H9 (cell line): ENCODE data around the gene DHRS2. TPM values are rescaled to one million over a fixed set of nuclear protein-coding genes. Genes with fewer than 3 reads are reported as not detected.

Experiments
- DNase-seq: peaks from one replicate; pipeline ENCODE4 v3.0.0-alpha.2; 2017
- H2AFZ ChIP-seq: one replicate; pipeline ENCODE4 v1.6.1; 2013; ENCODE audit warnings: mild to moderate bottlenecking, low read length, control low read depth, moderate library complexity
- H2AK5ac ChIP-seq: 2 replicates; pipeline ENCODE4 v1.6.1; 2013; ENCODE audit warnings: low read length, control low read depth, mixed read lengths; ENCODE audit not compliant: insufficient read length
- H2BK120ac ChIP-seq: one replicate; pipeline ENCODE4 v1.6.1; 2013; ENCODE audit warnings: low read depth, mild to moderate bottlenecking, low read length, control low read depth, inconsistent platforms; ENCODE audit not compliant: poor library complexity, severe bottlenecking
- H2BK12ac ChIP-seq: 2 replicates; pipeline ENCODE4 v1.6.1; 2013; ENCODE audit warnings: low read length, control low read depth, mixed read lengths, low read depth; ENCODE audit not compliant: insufficient read length
- H2BK15ac ChIP-seq: 2 replicates; pipeline ENCODE4 v1.6.1; 2013; ENCODE audit warnings: low read depth, low read length, control low read depth
- H2BK20ac ChIP-seq: one replicate; pipeline ENCODE4 v1.6.1; 2013; ENCODE audit warnings: low read depth, mild to moderate bottlenecking, low read length, control low read depth, inconsistent platforms; ENCODE audit not compliant: poor library complexity, severe bottlenecking
- H2BK5ac ChIP-seq: 2 replicates; pipeline ENCODE4 v1.6.1; 2013; ENCODE audit warnings: low read length, control low read depth, mixed read lengths; ENCODE audit not compliant: insufficient read length
- H3K14ac ChIP-seq: 2 replicates; pipeline ENCODE4 v1.6.1; 2013; ENCODE audit warnings: low read length, control low read depth; ENCODE audit not compliant: insufficient read depth
- H3K18ac ChIP-seq: 2 replicates; pipeline ENCODE4 v1.6.1; 2013; ENCODE audit warnings: low read depth, mild to moderate bottlenecking, mixed read lengths, low read length, control low read depth; ENCODE audit not compliant: insufficient read length
- H3K23ac ChIP-seq: 2 replicates; pipeline ENCODE4 v1.6.1; 2013; ENCODE audit warnings: low read length, control low read depth, mixed read lengths, low read depth; ENCODE audit not compliant: insufficient read length
- H3K23me2 ChIP-seq: 2 replicates; pipeline ENCODE4 v1.6.1; 2013; ENCODE audit warnings: low read depth, mild to moderate bottlenecking, mixed read lengths, low read length, control low read depth; ENCODE audit not compliant: insufficient read length, poor library complexity, severe bottlenecking
- H3K27ac ChIP-seq: 2 replicates; pipeline ENCODE4 v1.5.1; 2013; ENCODE audit warnings: low read length, control low read depth, mixed read lengths, low read depth; ENCODE audit not compliant: insufficient read length
- H3K27me3 ChIP-seq: 2 replicates; pipeline ENCODE4 v1.6.1; 2013; ENCODE audit warnings: low read length, control low read depth, inconsistent platforms; ENCODE audit not compliant: insufficient read depth
- H3K4ac ChIP-seq: 2 replicates; pipeline ENCODE4 v1.6.1; 2013; ENCODE audit warnings: low read depth, mild to moderate bottlenecking, control low read depth, inconsistent platforms, low read length, moderate library complexity
- H3K4me1 ChIP-seq: 2 replicates; pipeline ENCODE4 v1.6.1; 2013; ENCODE audit warnings: low read length, control low read depth, inconsistent platforms; ENCODE audit not compliant: insufficient read depth
- H3K4me2 ChIP-seq: 2 replicates; pipeline ENCODE4 v1.6.1; 2013; ENCODE audit warnings: low read length, control low read depth, mixed read lengths; ENCODE audit not compliant: insufficient read length, insufficient read depth
- H3K56ac ChIP-seq: 2 replicates; pipeline ENCODE4 v1.6.1; 2013; ENCODE audit warnings: low read depth, mild to moderate bottlenecking, mixed read lengths, low read length, control low read depth; ENCODE audit not compliant: insufficient read length
- H3K79me1 ChIP-seq: 2 replicates; pipeline ENCODE4 v1.6.1; 2013; ENCODE audit warnings: low read depth, mild to moderate bottlenecking, moderate library complexity, low read length, control low read depth, inconsistent platforms; ENCODE audit not compliant: insufficient read depth, poor library complexity, severe bottlenecking
- H3K79me2 ChIP-seq: 2 replicates; pipeline ENCODE4 v1.6.1; 2013; ENCODE audit warnings: low read length, control low read depth, inconsistent platforms; ENCODE audit not compliant: insufficient read depth
- H3K9ac ChIP-seq: 2 replicates; pipeline ENCODE4 v1.6.1; 2013; ENCODE audit warnings: low read length, control low read depth, mixed read lengths; ENCODE audit not compliant: insufficient read length; ENCODE audit errors: extremely low read depth
- H3K9me3 ChIP-seq: one replicate; pipeline ENCODE4 v1.6.1; 2013; ENCODE audit warnings: low read depth, low read length, inconsistent platforms; ENCODE audit not compliant: control insufficient read depth
- H3T11ph ChIP-seq: one replicate; pipeline ENCODE4 v1.6.1; 2013; ENCODE audit warnings: mild to moderate bottlenecking, low read length, control low read depth, inconsistent platforms
- H4K20me1 ChIP-seq: one replicate; pipeline ENCODE4 v1.6.1; 2013; ENCODE audit not compliant: control insufficient read depth, insufficient read length, insufficient read depth
- H4K5ac ChIP-seq: 2 replicates; pipeline ENCODE4 v1.6.1; 2013; ENCODE audit warnings: low read depth, mild to moderate bottlenecking, mixed read lengths, low read length, control low read depth; ENCODE audit not compliant: insufficient read length
- H4K8ac ChIP-seq: replicated peaks from 2 replicates; pipeline ENCODE4 v1.6.1; 2013; ENCODE audit warnings: low read length, control low read depth, mixed read lengths, low read depth; ENCODE audit not compliant: insufficient read length
- H4K91ac ChIP-seq: 2 replicates; pipeline ENCODE4 v1.6.1; 2013; ENCODE audit warnings: low read depth, mild to moderate bottlenecking, moderate library complexity, mixed read lengths, low read length, control low read depth; ENCODE audit not compliant: insufficient read length
- H3K27ac Mint-ChIP-seq, 3 experiments: 2 replicates in 2 of 3; 3 replicates in 1 of 3; pipeline ENCODE4 v1.8.0; 2020 to 2021; ENCODE audit warnings: mixed read lengths in 3 of 3, mild to moderate bottlenecking in 1 of 3, moderate library complexity in 1 of 3
- H3K27me3 Mint-ChIP-seq: 2 replicates; pipeline ENCODE4 v1.8.0; 2021; ENCODE audit warnings: low read depth, mild to moderate bottlenecking, moderate library complexity, mixed read lengths
- H3K36me3 Mint-ChIP-seq, 3 experiments: 2 replicates in 2 of 3; 3 replicates in 1 of 3; pipeline ENCODE4 v1.8.0; 2020 to 2021; ENCODE audit warnings: low read depth in 3 of 3, mixed read lengths in 3 of 3; ENCODE audit not compliant: insufficient read depth in 1 of 3
- H3K4me1 Mint-ChIP-seq, 2 experiments: 2 replicates each; pipeline ENCODE4 v1.8.0; 2020; ENCODE audit warnings: mixed read lengths in 2 of 2
- H3K4me3 Mint-ChIP-seq, 2 experiments: 2 replicates in 1 of 2; 3 replicates in 1 of 2; pipeline ENCODE4 v1.8.0; 2020 to 2021; ENCODE audit warnings: mild to moderate bottlenecking in 2 of 2, mixed read lengths in 2 of 2, moderate library complexity in 1 of 2
- H3K9me3 Mint-ChIP-seq, 2 experiments: 2 replicates in 1 of 2; 3 replicates in 1 of 2; pipeline ENCODE4 v1.8.0; 2020; ENCODE audit warnings: mild to moderate bottlenecking in 2 of 2, mixed read lengths in 2 of 2, moderate library complexity in 1 of 2
- CTCF ChIP-seq: fragments of 200-600 bp; sonication (generic); conservative IDR thresholded peaks from 3 replicates; pipeline ENCODE4 v1.8.0; 2021; ENCODE audit warnings: antibody characterized with exemption, mild to moderate bottlenecking
- WGBS: extraction: QIAGEN DNeasy Blood & Tissue Kit; methylation state at CpG from one replicate; pipeline ENCODE4 v1.1.7; 2013; ENCODE audit warnings: missing lambda C conversion rate, low lambda C conversion rate, mixed read lengths; ENCODE audit not compliant: insufficient read length; ENCODE audit errors: extremely low coverage; 5-methylcytosine and 5-hydroxymethylcytosine counted together
- total RNA-seq: library from RNA; stranded (reverse); gene quantifications from 2 replicates; pipeline ENCODE4 v1.2.1, GENCODE V29; 2021

DHRS2 gene
- total RNA-seq, 1 experiment from 2014 or later, result 0.66 TPM

- H3K27ac ChIP-seq, result no peak overlapping the region
- no peak overlapping the region for H2BK5ac ChIP-seq
- H3K56ac ChIP-seq, result no peak overlapping the region
- Mint-ChIP-seq H3K9me3 (peaks cover 7 to 26% of the 10 kb centered on the region in 2 experiments; a peak in 4 of 5 replicates), H3K4me1 (peaks cover 0 to 5% of the 10 kb centered on the region in 2 experiments; a peak in 2 of 4 replicates), H3K36me3 (peaks cover 0 to 4% (median 0%) of the 10 kb centered on the region in 3 experiments; a peak in 3 of 7 replicates), H3K27me3 (peaks cover 5% of the 10 kb centered on the region), H3K4me3 (no peak overlapping the region), H3K27ac (no peak overlapping the region)
- H2BK15ac ChIP-seq, result no peak overlapping the region
- no peak overlapping the region for H3K4ac ChIP-seq
- no peak overlapping the region for H4K5ac ChIP-seq
- no peak overlapping the region for H3T11ph ChIP-seq
- no peak overlapping the region for H2AK5ac ChIP-seq
- H3K4me2 ChIP-seq, result no peak overlapping the region
- no peak overlapping the region for H2AFZ ChIP-seq
- H3K18ac ChIP-seq, result no peak overlapping the region
- no peak for TF ChIP-seq CTCF
- H3K23me2 ChIP-seq, result no peaks in the 10 kb centered on the region
- no peaks in the 10 kb centered on the region for H3K9me3 ChIP-seq
- DNase-seq, result no peak
- no peak overlapping the region for H4K8ac ChIP-seq
- no peak overlapping the region for H2BK20ac ChIP-seq
- H3K23ac ChIP-seq, result no peak overlapping the region
- H3K27me3 ChIP-seq, result no peaks in the 10 kb centered on the region
- H2BK12ac ChIP-seq, result no peak overlapping the region
- no peaks in the 10 kb centered on the region for H3K79me2 ChIP-seq
- H3K9ac ChIP-seq, result no peak overlapping the region
- no CpG with 5 or more reads among the region's 8 CpGs for WGBS
- no peaks in the 10 kb centered on the region for H3K79me1 ChIP-seq
- peaks cover 9% of the 10 kb centered on the region for H3K4me1 ChIP-seq
- no peak overlapping the region for H4K91ac ChIP-seq
- H4K20me1 ChIP-seq, result no peaks in the 10 kb centered on the region
- no peak overlapping the region for H2BK120ac ChIP-seq
- no peak overlapping the region for H3K14ac ChIP-seq
Measured at GRCh38 chr14:23639891-23640523, 3.8 kb downstream of the DHRS2 start.
